Right lobe of liver (tissue), 6 donors: Measurements from ENCODE around the gene CREB5. TPM values are rescaled to one million over a fixed set of nuclear protein-coding genes. Genes with fewer than 3 reads are reported as not detected.

Experiments
- ATAC-seq, 4 donors: fragments of 200-7000 bp; cut with Tn5 transposase; one replicate each; pipeline ENCODE4 v1.9.1; 2020; ENCODE audit warnings: mild to moderate bottlenecking in 4 of 4, moderate library complexity in 4 of 4
- DNase-seq, 3 donors: peaks; one replicate each; pipeline ENCODE4 v3.0.0-alpha.2; 2020
- H3K27ac ChIP-seq, 3 donors: fragments of 200-600 bp; one replicate each; pipeline ENCODE4 v1.8.0; 2022
- H3K27me3 ChIP-seq, 2 donors: fragments of 200-600 bp; one replicate each; pipeline ENCODE4 v1.8.0; 2022
- H3K36me3 ChIP-seq, 4 donors: fragments of 200-600 bp; sonication (generic) in 1 of 4; one replicate each; pipeline versions ENCODE4 v1.5.1 to v1.8.0; 2017 to 2022; ENCODE audit warnings: control low read depth in 1 of 4
- H3K4me1 ChIP-seq, 4 donors: fragments of 200-600 bp; sonication (generic) in 1 of 4; one replicate each; pipeline versions ENCODE4 v1.5.1 to v1.8.0; 2017 to 2022; ENCODE audit warnings: control low read depth in 1 of 4
- H3K4me3 ChIP-seq, 3 donors: fragments of 200-600 bp; one replicate each; pipeline ENCODE4 v1.8.0; 2022
- H3K9me3 ChIP-seq, 4 donors: fragments of 200-600 bp; sonication (generic) in 1 of 4; one replicate each; pipeline versions ENCODE4 v1.5.1 to v1.8.0; 2017 to 2022; ENCODE audit warnings: control low read depth in 1 of 4
- POLR2A ChIP-seq: fragments of 450-650 bp; IDR thresholded peaks from one replicate; pipeline ENCODE4 v1.6.1; 2017; ENCODE audit warnings: antibody characterized with exemption, mild to moderate bottlenecking
- WGBS: methylation state at CpG from one replicate; pipeline ENCODE4 v1.1.6; 2018; ENCODE audit warnings: low coverage, low lambda C conversion rate; ENCODE audit not compliant: insufficient coverage; ENCODE audit errors: missing lambda C conversion rate; 5-methylcytosine and 5-hydroxymethylcytosine counted together
- intact Hi-C, 2 donors: fragments of 100-400 bp; cut with DNase I; formaldehyde crosslinking; loops; one replicate each; pipeline versions ENCODE4 v1.11.2 to v1.14.1; 2022
- total RNA-seq, 6 experiments: library from RNA; depleted of rRNA in 2 of 6; stranded (reverse); fragments of >200 nt in 2 of 6; fragmentation: NEBNext Ultra II Directional in 3 of 6; extraction: Animal tissue kit (Norgen Biotek cat#: 25700) in 3 of 6; gene quantifications; one replicate each; pipeline versions ENCODE4 v1.1.0 to v1.2.4, GENCODE V29; 2016 to 2023
- TF ChIP-seq, protein P1 (sequence below), 4 donors: fragments of 200-600 bp in 3 of 4; fragments of 450-650 bp in 1 of 4; IDR thresholded peaks; one replicate each; pipeline versions ENCODE4 v1.5.1 to v1.8.0; 2016 to 2022; ENCODE audit warnings: antibody characterized with exemption in 4 of 4, mild to moderate bottlenecking in 2 of 4
- donor health status: DM: no; HTN: yes; CAD: no.
- donor health status: DM: no; HTN: no; CAD: no.
- donor health status: DM: no; HTN: no; CAD: no.
- donor health status: DM: no; HTN: yes; CAD: no.
- donor health status: DM: no; HTN: yes; CAD: no.

CREB5 gene
- total RNA-seq, 6 experiments from 2014 or later, result 0.48 to 6.3 (median 1.4) TPM

DNA sequence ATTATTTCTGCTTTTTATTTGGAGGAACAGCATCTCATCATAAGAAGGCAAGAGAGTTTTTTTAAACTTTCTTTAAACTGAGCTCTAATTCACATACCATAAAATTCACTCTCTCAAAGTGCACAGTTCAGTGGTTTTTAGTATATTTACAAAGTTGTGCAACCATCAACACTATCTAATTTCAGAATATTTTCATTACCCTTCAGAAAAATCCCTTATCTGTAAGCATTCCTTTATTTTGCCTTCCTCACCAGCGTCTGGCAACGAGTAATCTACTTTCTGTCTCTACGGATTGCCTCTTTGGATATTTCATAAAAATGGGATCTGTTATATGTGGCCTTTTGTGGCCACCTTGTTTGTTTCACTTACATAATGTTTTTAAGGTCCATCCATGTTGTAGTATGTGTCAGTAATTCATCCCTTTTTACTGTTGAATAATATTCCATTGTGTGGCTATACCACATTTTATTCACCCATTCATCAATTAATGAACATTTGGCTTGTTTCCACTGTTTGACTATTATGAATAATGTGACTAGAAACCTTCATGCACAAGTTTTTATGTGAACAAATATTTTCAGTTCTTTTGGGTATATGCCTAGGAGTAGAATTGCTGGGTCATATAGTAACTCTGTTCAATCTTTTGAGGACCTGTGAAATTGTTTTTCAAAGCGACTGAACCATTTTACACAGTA is 364.3 kb downstream of the CREB5 start:
- Histone ChIP-seq H3K36me3 (no peaks in the 10 kb centered on the region), H3K4me3 (no peak overlapping the region), H3K27ac (no peak overlapping the region), H3K27me3 (no peaks in the 10 kb centered on the region), H3K9me3 (no peaks in the 10 kb centered on the region), H3K4me1 (no peaks in the 10 kb centered on the region)
- intact Hi-C loops, result no loop called here
- TF ChIP-seq, protein P1, sequence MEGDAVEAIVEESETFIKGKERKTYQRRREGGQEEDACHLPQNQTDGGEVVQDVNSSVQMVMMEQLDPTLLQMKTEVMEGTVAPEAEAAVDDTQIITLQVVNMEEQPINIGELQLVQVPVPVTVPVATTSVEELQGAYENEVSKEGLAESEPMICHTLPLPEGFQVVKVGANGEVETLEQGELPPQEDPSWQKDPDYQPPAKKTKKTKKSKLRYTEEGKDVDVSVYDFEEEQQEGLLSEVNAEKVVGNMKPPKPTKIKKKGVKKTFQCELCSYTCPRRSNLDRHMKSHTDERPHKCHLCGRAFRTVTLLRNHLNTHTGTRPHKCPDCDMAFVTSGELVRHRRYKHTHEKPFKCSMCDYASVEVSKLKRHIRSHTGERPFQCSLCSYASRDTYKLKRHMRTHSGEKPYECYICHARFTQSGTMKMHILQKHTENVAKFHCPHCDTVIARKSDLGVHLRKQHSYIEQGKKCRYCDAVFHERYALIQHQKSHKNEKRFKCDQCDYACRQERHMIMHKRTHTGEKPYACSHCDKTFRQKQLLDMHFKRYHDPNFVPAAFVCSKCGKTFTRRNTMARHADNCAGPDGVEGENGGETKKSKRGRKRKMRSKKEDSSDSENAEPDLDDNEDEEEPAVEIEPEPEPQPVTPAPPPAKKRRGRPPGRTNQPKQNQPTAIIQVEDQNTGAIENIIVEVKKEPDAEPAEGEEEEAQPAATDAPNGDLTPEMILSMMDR (IDR thresholded peaks at IDR 0.05), result no peak
- TF ChIP-seq POLR2A, result no peak
- 80% methylated on average over 4 of the region's 4 CpGs for WGBS
- ATAC-seq, result no peak
- DNase-seq, result no peak

DNA sequence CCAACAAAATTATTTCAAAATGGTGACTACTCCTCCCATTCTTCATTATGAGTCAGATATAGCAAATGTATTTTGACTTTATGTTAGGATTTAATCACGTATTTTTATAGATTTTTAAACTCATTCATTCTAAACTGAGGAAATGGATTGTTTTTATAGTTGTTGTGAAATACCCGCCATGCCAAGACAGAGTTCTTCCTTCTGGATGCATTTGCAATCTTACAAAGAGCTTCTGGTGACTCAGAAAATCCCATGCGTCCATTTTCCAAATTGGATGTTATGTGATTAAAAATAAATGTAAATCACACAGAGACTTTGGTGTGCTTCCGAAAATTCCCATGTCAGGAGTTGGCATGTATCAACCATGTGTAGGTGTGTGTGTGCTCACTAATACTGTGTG is 366.5 kb downstream of the CREB5 start:
- Histone ChIP-seq H3K36me3 (no peaks in the 10 kb centered on the region), H3K27ac (no peak overlapping the region), H3K4me3 (no peak overlapping the region), H3K4me1 (no peaks in the 10 kb centered on the region), H3K27me3 (no peaks in the 10 kb centered on the region), H3K9me3 (no peaks in the 10 kb centered on the region)
- whole genome bisulfite sequencing, result 43% methylated on average over 4 of the region's 4 CpGs
- DNase-seq (no peak), ATAC-seq (no peak)
- TF ChIP-seq POLR2A, result no peak
- TF ChIP-seq, protein P1 (IDR thresholded peaks at IDR 0.05), result no peak
- intact Hi-C loops, result no loop called here

DNA sequence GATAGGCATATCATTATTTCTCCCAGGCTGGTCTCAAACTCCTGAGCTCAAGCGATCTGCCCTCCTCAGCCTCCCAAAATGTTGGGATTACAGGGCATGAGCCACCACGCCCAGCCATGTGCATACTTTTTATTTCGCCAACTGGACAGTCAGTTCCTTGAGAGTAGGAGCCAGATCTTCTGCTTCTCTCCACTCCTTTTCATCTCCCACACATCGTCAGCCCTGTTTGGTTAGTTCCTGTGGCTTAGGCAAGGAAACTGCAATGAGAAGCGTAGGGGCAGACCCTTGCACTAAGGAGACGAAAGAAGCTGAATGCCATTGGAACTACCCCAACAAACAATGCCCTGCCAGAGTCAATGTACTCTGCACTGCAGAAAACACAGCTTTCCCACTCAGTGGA is 367.6 kb downstream of the CREB5 start:
- intact Hi-C loops, result no loop called here
- H3K4me3 ChIP-seq, result no peak overlapping the region
- no peak for TF ChIP-seq POLR2A
- TF ChIP-seq, protein P1 (IDR thresholded peaks at IDR 0.05), result no peak
- ATAC-seq (no peak), DNase-seq (no peak)
- H3K27me3 ChIP-seq, result no peaks in the 10 kb centered on the region
- H3K4me1 ChIP-seq, result no peaks in the 10 kb centered on the region
- no peaks in the 10 kb centered on the region for H3K9me3 ChIP-seq
- H3K36me3 ChIP-seq, result no peaks in the 10 kb centered on the region
- no peak overlapping the region for H3K27ac ChIP-seq
- 55% methylated on average over 6 of the region's 6 CpGs for WGBS

DNA sequence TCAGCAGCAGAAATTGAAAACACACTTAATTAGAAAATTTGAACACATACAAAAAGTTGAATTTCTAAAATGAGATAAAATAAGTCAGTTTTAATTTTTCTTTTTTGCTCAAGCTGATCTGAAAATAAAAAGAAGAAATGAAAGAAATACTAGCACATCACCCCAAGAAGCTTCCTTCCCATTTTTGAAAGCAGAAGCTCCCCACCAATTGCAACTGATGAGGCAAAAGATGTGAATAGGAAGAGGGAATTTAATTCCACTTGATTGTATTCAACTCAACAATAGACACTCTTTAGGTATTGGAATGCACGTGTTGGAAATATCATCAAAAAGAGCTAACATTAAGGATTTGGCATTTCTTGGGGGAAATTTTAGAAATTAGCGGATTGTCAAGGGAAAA is 370.0 kb downstream of the CREB5 start:
- Histone ChIP-seq H3K4me1 (peaks cover 0 to 11% (median 0%) of the 10 kb centered on the region in 4 donors), H3K4me3 (no peak overlapping the region), H3K9me3 (no peaks in the 10 kb centered on the region), H3K27me3 (no peaks in the 10 kb centered on the region), H3K27ac (no peak overlapping the region), H3K36me3 (no peaks in the 10 kb centered on the region)
- intact Hi-C loops, result no loop called here
- ATAC-seq (no peak), DNase-seq (no peak)
- TF ChIP-seq, protein P1 (IDR thresholded peaks at IDR 0.05), result no peak
- TF ChIP-seq POLR2A, result no peak
- 60% methylated on average over 2 of the region's 2 CpGs for WGBS
